Neural cell (in vitro differentiated cells): ENCODE data around the gene DCAF8.

Source experiments
- EZH2 ChIP-seq: fragments of 200-600, 300-800 bp; shearing (Covaris generic), sonication (generic); IDR thresholded peaks from 2 replicates; pipeline ENCODE4 v1.6.1; 2014; ENCODE audit warnings: antibody characterized with exemption, low read length, borderline replicate concordance, mild to moderate bottlenecking; ENCODE audit not compliant: insufficient read depth, poor library complexity, severe bottlenecking
- TAF1 ChIP-seq: IDR thresholded peaks from 2 replicates; pipeline ENCODE4 v1.6.1; 2012; ENCODE audit warnings: low read depth
- TF ChIP-seq, protein P1 (sequence below): IDR thresholded peaks from 2 replicates; pipeline ENCODE4 v1.6.1; 2012; ENCODE audit warnings: borderline replicate concordance
- TF ChIP-seq, protein P2 (sequence below): fragments of 450-650 bp; IDR thresholded peaks from 2 replicates; pipeline ENCODE4 v1.5.1; 2014; ENCODE audit warnings: antibody characterized with exemption, mild to moderate bottlenecking, moderate library complexity; ENCODE audit not compliant: poor library complexity, severe bottlenecking

DNA sequence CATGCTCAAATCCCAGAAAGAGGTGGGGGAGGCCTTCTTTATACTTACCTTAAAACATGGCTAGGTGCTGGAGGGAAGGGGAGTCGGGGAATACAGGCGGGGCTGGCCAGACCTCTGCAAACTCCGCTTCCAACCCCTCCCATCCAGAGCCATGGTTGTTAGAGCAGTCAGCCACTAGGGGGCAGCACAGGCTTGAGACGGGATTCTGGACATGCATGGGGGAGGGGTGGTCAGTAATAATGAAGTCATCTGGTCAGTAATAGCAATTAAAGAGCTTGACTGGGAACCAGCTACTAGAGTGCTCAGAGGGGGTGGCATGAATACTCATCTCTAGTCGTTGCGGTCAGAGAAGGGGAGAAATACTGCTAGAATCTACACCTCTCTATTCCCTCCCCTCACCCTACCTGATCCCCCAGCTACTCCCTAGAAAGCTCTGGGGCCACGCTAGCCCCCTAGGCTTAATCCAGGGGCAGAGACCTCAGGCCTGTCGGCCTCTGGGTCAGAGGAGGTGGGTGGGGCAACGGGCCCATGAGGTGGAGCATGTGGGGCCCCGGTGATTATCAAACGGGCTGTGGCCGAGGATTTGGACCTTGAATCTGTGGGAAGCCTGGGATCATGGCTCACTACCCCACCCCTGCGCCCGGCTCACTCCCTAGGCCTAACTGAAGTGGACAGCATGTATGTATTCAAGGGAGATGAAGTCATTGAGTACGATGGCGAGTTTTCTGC, 69.1 kb downstream of the DCAF8 start:
- TF ChIP-seq EZH2 (no peak), TAF1 (no peak)
- TF ChIP-seq, protein P1, sequence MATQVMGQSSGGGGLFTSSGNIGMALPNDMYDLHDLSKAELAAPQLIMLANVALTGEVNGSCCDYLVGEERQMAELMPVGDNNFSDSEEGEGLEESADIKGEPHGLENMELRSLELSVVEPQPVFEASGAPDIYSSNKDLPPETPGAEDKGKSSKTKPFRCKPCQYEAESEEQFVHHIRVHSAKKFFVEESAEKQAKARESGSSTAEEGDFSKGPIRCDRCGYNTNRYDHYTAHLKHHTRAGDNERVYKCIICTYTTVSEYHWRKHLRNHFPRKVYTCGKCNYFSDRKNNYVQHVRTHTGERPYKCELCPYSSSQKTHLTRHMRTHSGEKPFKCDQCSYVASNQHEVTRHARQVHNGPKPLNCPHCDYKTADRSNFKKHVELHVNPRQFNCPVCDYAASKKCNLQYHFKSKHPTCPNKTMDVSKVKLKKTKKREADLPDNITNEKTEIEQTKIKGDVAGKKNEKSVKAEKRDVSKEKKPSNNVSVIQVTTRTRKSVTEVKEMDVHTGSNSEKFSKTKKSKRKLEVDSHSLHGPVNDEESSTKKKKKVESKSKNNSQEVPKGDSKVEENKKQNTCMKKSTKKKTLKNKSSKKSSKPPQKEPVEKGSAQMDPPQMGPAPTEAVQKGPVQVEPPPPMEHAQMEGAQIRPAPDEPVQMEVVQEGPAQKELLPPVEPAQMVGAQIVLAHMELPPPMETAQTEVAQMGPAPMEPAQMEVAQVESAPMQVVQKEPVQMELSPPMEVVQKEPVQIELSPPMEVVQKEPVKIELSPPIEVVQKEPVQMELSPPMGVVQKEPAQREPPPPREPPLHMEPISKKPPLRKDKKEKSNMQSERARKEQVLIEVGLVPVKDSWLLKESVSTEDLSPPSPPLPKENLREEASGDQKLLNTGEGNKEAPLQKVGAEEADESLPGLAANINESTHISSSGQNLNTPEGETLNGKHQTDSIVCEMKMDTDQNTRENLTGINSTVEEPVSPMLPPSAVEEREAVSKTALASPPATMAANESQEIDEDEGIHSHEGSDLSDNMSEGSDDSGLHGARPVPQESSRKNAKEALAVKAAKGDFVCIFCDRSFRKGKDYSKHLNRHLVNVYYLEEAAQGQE: no peak
- TF ChIP-seq, protein P2, sequence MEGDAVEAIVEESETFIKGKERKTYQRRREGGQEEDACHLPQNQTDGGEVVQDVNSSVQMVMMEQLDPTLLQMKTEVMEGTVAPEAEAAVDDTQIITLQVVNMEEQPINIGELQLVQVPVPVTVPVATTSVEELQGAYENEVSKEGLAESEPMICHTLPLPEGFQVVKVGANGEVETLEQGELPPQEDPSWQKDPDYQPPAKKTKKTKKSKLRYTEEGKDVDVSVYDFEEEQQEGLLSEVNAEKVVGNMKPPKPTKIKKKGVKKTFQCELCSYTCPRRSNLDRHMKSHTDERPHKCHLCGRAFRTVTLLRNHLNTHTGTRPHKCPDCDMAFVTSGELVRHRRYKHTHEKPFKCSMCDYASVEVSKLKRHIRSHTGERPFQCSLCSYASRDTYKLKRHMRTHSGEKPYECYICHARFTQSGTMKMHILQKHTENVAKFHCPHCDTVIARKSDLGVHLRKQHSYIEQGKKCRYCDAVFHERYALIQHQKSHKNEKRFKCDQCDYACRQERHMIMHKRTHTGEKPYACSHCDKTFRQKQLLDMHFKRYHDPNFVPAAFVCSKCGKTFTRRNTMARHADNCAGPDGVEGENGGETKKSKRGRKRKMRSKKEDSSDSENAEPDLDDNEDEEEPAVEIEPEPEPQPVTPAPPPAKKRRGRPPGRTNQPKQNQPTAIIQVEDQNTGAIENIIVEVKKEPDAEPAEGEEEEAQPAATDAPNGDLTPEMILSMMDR: peak; percentile 97
